Prostate gland (tissue), 2 donors: ENCODE results near the gene MCFD2. TPM values are rescaled to one million over a fixed set of nuclear protein-coding genes. Genes with fewer than 3 reads are reported as not detected.
A peak's percentile ranks its signal among the peaks of the same experiment; 100 is the strongest.

Experiments
- DNase-seq: peaks from one replicate; pipeline ENCODE4 v3.0.0-alpha.2; 2019; ENCODE audit warnings: low spot score
- H3K27ac ChIP-seq, 2 donors: fragments of 200-600 bp; sonication (generic); 2 replicates each; pipeline ENCODE4 v1.5.1; 2017 to 2019
- H3K27me3 ChIP-seq: fragments of 200-600 bp; sonication (generic); replicated peaks from 2 replicates; pipeline ENCODE4 v1.5.1; 2019; ENCODE audit not compliant: insufficient read depth
- H3K36me3 ChIP-seq, 2 donors: fragments of 200-600 bp; sonication (generic); 1 replicate in 1 of 2; 2 replicates in 1 of 2; pipeline versions ENCODE4 v1.5.1 to v1.8.1; 2017 to 2019
- H3K4me1 ChIP-seq: fragments of 200-600 bp; sonication (generic); replicated peaks from 2 replicates; pipeline ENCODE4 v1.5.1; 2019
- H3K4me3 ChIP-seq, 2 donors: fragments of 200-600 bp; sonication (generic); 2 replicates each; pipeline ENCODE4 v1.5.1; 2017 to 2019
- H3K9me3 ChIP-seq: fragments of 200-600 bp; sonication (generic); 2 replicates; pipeline ENCODE4 v1.5.1; 2017
- CTCF ChIP-seq, 4 experiments: fragments of 200-600 bp in 2 of 4; fragments of 450-650 bp in 2 of 4; sonication (generic) in 2 of 4; IDR thresholded peaks; 1 replicate in 3 of 4; 2 replicates in 1 of 4; pipeline ENCODE4 v1.5.1; 2016 to 2019; ENCODE audit warnings: antibody characterized with exemption in 4 of 4, mild to moderate bottlenecking in 2 of 4, moderate library complexity in 2 of 4
- POLR2A ChIP-seq: fragments of 450-650 bp; IDR thresholded peaks from one replicate; pipeline ENCODE4 v1.6.1; 2016; ENCODE audit warnings: antibody characterized with exemption, mild to moderate bottlenecking
- POLR2AphosphoS5 ChIP-seq: sonication (generic); formaldehyde crosslinking; IDR thresholded peaks from one replicate; pipeline ENCODE4 v1.6.1; 2017; ENCODE audit warnings: antibody characterized with exemption
- WGBS: methylation state at CpG from one replicate; pipeline ENCODE4 v1.1.5; 2018; 5-methylcytosine and 5-hydroxymethylcytosine counted together
- intact Hi-C: fragments of 100-400 bp; cut with DNase I; formaldehyde crosslinking; loops from one replicate; pipeline ENCODE4 v1.14.2; 2022
- total RNA-seq, 2 donors: library from RNA; depleted of rRNA; stranded (reverse); fragments of >200 nt; gene quantifications; one replicate each; pipeline ENCODE4 v1.1.0, GENCODE V29; 2016

The MCFD2 gene
- total RNA-seq, 2 donors from 2014 or later = 77.9 to 88.4 TPM

DNA sequence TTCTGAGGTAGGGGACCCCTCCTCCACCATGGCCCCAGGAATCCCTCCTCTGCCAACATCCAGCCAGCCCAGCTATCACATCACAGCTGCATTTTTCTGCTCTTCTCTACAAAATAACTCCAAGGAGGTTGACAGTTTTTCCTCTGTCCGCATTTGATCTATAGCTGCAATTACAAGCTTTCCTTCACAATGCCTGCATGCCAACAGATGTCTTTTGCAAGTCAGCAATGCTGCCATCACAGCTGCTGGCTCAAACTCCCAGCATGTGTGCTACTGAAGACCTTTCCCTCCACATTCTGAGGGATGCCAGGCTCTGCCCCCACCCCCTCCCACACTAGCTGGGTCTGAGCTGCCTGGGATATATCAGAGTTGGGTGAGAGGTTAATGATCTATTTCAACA, 51.7 kb downstream of the MCFD2 start:
- no peak for DNase-seq
- Histone ChIP-seq H3K27ac (no peak overlapping the region), H3K36me3 (no peaks in the 10 kb centered on the region), H3K4me1 (no peaks in the 10 kb centered on the region), H3K27me3 (no peaks in the 10 kb centered on the region), H3K9me3 (no peaks in the 10 kb centered on the region), H3K4me3 (no peak overlapping the region)
- TF ChIP-seq CTCF (IDR thresholded peaks at IDR 0.05) (no peak), POLR2A (no peak), POLR2AphosphoS5 (no peak)
- intact Hi-C loops = no loop called here
- WGBS = 68% methylated on average over 1 of the region's 1 CpG

GRCh38 chr2:46862514-46862913, 53.1 kb downstream of the MCFD2 start:
- Histone ChIP-seq H3K27ac (peak overlapping the region in 1 of 2 donors; percentile 16), H3K27me3 (no peaks in the 10 kb centered on the region), H3K4me3 (no peak overlapping the region), H3K4me1 (no peaks in the 10 kb centered on the region), H3K36me3 (no peaks in the 10 kb centered on the region), H3K9me3 (no peaks in the 10 kb centered on the region)
- intact Hi-C loops = no loop called here
- no peak for DNase-seq
- WGBS = 58% methylated on average over 2 of the region's 2 CpGs
- TF ChIP-seq CTCF (IDR thresholded peaks at IDR 0.05) (no peak), POLR2AphosphoS5 (no peak), POLR2A (no peak)

DNA sequence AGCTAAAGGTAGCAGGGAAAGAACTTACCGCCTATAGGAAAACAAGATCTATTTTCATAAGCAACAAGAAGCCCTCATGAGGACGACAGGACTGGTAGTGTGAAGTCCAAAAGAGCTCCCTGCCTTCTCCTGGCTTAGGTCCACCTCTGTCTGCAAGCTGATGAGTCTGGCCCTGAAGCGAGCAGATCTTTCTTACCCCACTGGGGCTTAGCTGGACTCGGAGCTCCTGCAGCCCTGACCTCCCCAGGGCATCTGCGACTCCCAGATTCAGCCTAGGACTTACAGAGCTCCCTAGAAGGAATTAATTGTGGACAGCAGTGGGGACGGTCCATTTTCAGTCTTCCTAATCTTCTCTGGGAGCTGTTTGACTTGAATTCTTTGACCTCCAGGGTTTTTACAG, 53.7 kb downstream of the MCFD2 start:
- Histone ChIP-seq H3K4me3 (no peak overlapping the region), H3K27me3 (no peaks in the 10 kb centered on the region), H3K36me3 (no peaks in the 10 kb centered on the region), H3K4me1 (no peaks in the 10 kb centered on the region), H3K27ac (peak overlapping the region in 1 of 2 donors; percentile 16), H3K9me3 (no peaks in the 10 kb centered on the region)
- DNase-seq = no peak
- TF ChIP-seq POLR2A (no peak), CTCF (IDR thresholded peaks at IDR 0.05) (no peak), POLR2AphosphoS5 (no peak)
- WGBS = 64% methylated on average over 6 of the region's 6 CpGs
- intact Hi-C loops = no loop called here

GRCh38 chr2:46859482-46859881, 56.1 kb downstream of the MCFD2 start:
- H3K9me3 ChIP-seq = no peaks in the 10 kb centered on the region
- H3K4me1 ChIP-seq = no peaks in the 10 kb centered on the region
- intact Hi-C loops = no loop called here
- H3K27ac ChIP-seq = peak overlapping the region in 1 of 2 donors; percentile 37
- no peaks in the 10 kb centered on the region for H3K36me3 ChIP-seq
- DNase-seq = no peak
- no peaks in the 10 kb centered on the region for H3K27me3 ChIP-seq
- WGBS = 96% methylated on average over 9 of the region's 9 CpGs
- TF ChIP-seq CTCF (IDR thresholded peaks at IDR 0.05) = no peak
- no peak for TF ChIP-seq POLR2AphosphoS5
- no peak for TF ChIP-seq POLR2A
- no peak overlapping the region for H3K4me3 ChIP-seq

GRCh38 chr2:46858702-46859090, 56.9 kb downstream of the MCFD2 start:
- intact Hi-C loops = no loop called here
- Histone ChIP-seq H3K4me1 (no peaks in the 10 kb centered on the region), H3K27me3 (no peaks in the 10 kb centered on the region), H3K9me3 (no peaks in the 10 kb centered on the region), H3K36me3 (no peaks in the 10 kb centered on the region), H3K27ac (peak overlapping the region in 1 of 2 donors; percentile 37), H3K4me3 (no peak overlapping the region)
- DNase-seq = no peak
- 71% methylated on average over 4 of the region's 4 CpGs for WGBS
- TF ChIP-seq POLR2A (no peak), POLR2AphosphoS5 (peak; percentile 21), CTCF (IDR thresholded peaks at IDR 0.05) (no peak)
